Activated effector memory CD4-positive, alpha-beta T cell treated with Interleukin-2 at 50 U/mL for 16 hours (primary cell): ENCODE measurements around the gene EEF2.

Experiments
- DNase-seq: peaks from one replicate; pipeline ENCODE4 v3.0.0-alpha.2; 2020

The EEF2 gene

GRCh38 chr19:3984908-3985642 lies at the start of gene EEF2:
Gene EEF2 (minus strand): TSS chr19:3985463. CDS start chr19:3985380, 83 bp downstream.
- peak; percentile 85 for DNase-seq

- no peak for DNase-seq
Measured at GRCh38 chr19:4034048-4035017, 49.1 kb upstream of the EEF2 start.

GRCh38 chr19:4033028-4033956 lies 48.0 kb upstream of the EEF2 start:
- DNase-seq, result no peak

GRCh38 chr19:4032436-4032835 lies 47.2 kb upstream of the EEF2 start:
- no peak for DNase-seq

- DNase-seq, result no peak
Measured at GRCh38 chr19:4031420-4031819, 46.2 kb upstream of the EEF2 start.

- no peak for DNase-seq
Measured at GRCh38 chr19:4030981-4031380, 45.7 kb upstream of the EEF2 start.

GRCh38 chr19:4030552-4030951 lies 45.3 kb upstream of the EEF2 start:
- no peak for DNase-seq

- no peak for DNase-seq
Measured at GRCh38 chr19:4029247-4029614, 44.0 kb upstream of the EEF2 start.

- DNase-seq, result no peak
Measured at GRCh38 chr19:4028334-4029246, 43.3 kb upstream of the EEF2 start.

- DNase-seq, result no peak
Measured at GRCh38 chr19:4027146-4027545, 41.9 kb upstream of the EEF2 start.

GRCh38 chr19:4025317-4025716 lies 40.1 kb upstream of the EEF2 start:
- DNase-seq, result no peak

- DNase-seq, result no peak
Measured at GRCh38 chr19:4023600-4024398, 38.5 kb upstream of the EEF2 start.

GRCh38 chr19:4019578-4019977 lies 34.3 kb upstream of the EEF2 start:
- no peak for DNase-seq

- DNase-seq, result no peak
Measured at GRCh38 chr19:4018775-4019504, 33.7 kb upstream of the EEF2 start.

GRCh38 chr19:4018140-4018613 lies 32.9 kb upstream of the EEF2 start:
- DNase-seq, result no peak

GRCh38 chr19:4016903-4017638 lies 31.8 kb upstream of the EEF2 start:
- DNase-seq, result no peak

GRCh38 chr19:4016486-4016885 lies 31.2 kb upstream of the EEF2 start:
- DNase-seq, result no peak

- DNase-seq, result no peak
Measured at GRCh38 chr19:4015705-4016402, 30.6 kb upstream of the EEF2 start.
